Parathyroid adenoma (tissue), 2 donors: Measurements from ENCODE around the gene MAD1L1.

ENCODE experiments used
- H2AFZ ChIP-seq: fragments of 300-600 bp; sonication (generic); one replicate; pipeline ENCODE4 v1.7.0; 2017; ENCODE audit warnings: antibody characterized with exemption, mild to moderate bottlenecking
- H3K27ac ChIP-seq: fragments of 300-600 bp; sonication (generic); one replicate; pipeline ENCODE4 v1.7.0; 2017
- H3K27me3 ChIP-seq: fragments of 300-600 bp; sonication (generic); one replicate; pipeline ENCODE4 v1.7.0; 2017; ENCODE audit warnings: low read length; ENCODE audit not compliant: control insufficient read depth, insufficient read depth
- H3K36me3 ChIP-seq: fragments of 300-600 bp; sonication (generic); one replicate; pipeline ENCODE4 v1.7.0; 2017; ENCODE audit warnings: low read length; ENCODE audit not compliant: control insufficient read depth, insufficient read depth
- H3K4me1 ChIP-seq: fragments of 300-600 bp; sonication (generic); one replicate; pipeline ENCODE4 v1.7.0; 2017; ENCODE audit warnings: control low read depth
- H3K4me2 ChIP-seq: fragments of 300-600 bp; sonication (generic); one replicate; pipeline ENCODE4 v1.7.0; 2017; ENCODE audit warnings: low read length
- H3K4me3 ChIP-seq: fragments of 300-600 bp; sonication (generic); one replicate; pipeline ENCODE4 v1.7.0; 2017; ENCODE audit warnings: low read depth, low read length
- H3K79me2 ChIP-seq: fragments of 300-600 bp; sonication (generic); one replicate; pipeline ENCODE4 v1.7.0; 2017; ENCODE audit warnings: control low read depth
- H3K9ac ChIP-seq: fragments of 300-600 bp; sonication (generic); one replicate; pipeline ENCODE4 v1.7.0; 2017; ENCODE audit warnings: mild to moderate bottlenecking
- H3K9me3 ChIP-seq: fragments of 300-600 bp; sonication (generic); one replicate; pipeline ENCODE4 v1.7.0; 2017; ENCODE audit warnings: low read length; ENCODE audit not compliant: control insufficient read depth
- TF ChIP-seq, protein P1 (sequence below): fragments of 300-600 bp; sonication (generic); IDR thresholded peaks from one replicate; pipeline ENCODE4 v1.7.0; 2017; ENCODE audit warnings: antibody characterized with exemption, mild to moderate bottlenecking
- donor health status: primary hyperparathyroidism.

The MAD1L1 gene

DNA sequence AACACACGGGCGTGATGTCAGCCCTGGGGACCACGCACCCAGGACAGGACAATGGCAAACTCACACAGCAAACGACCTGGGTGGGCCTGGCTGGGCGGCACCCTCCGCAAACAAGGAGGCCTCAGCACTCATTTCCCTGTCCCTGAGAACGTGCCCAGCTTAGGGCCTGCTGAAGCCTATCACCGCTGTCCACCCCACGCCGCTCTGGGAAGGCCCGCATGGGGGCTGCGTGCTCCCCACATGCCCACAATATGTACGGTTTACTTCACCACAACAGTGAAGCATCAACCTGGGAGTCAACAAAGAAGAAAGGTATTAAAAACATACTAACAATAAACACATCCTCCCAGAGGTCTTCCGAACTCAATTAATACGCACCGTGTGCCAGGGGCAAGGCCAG is 12.2 kb downstream of the MAD1L1 start:
- Histone ChIP-seq H3K36me3 (peaks cover 2% of the 10 kb centered on the region), H3K9ac (no peak overlapping the region), H3K27me3 (no peaks in the 10 kb centered on the region), H3K4me3 (no peak overlapping the region), H3K9me3 (no peaks in the 10 kb centered on the region), H3K27ac (no peak overlapping the region), H3K4me1 (no peaks in the 10 kb centered on the region), H3K79me2 (peaks cover 3% of the 10 kb centered on the region), H3K4me2 (no peak overlapping the region), H2AFZ (no peak overlapping the region)
- TF ChIP-seq, protein P1, sequence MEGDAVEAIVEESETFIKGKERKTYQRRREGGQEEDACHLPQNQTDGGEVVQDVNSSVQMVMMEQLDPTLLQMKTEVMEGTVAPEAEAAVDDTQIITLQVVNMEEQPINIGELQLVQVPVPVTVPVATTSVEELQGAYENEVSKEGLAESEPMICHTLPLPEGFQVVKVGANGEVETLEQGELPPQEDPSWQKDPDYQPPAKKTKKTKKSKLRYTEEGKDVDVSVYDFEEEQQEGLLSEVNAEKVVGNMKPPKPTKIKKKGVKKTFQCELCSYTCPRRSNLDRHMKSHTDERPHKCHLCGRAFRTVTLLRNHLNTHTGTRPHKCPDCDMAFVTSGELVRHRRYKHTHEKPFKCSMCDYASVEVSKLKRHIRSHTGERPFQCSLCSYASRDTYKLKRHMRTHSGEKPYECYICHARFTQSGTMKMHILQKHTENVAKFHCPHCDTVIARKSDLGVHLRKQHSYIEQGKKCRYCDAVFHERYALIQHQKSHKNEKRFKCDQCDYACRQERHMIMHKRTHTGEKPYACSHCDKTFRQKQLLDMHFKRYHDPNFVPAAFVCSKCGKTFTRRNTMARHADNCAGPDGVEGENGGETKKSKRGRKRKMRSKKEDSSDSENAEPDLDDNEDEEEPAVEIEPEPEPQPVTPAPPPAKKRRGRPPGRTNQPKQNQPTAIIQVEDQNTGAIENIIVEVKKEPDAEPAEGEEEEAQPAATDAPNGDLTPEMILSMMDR: no peak

GRCh38 chr7:2220030-2220429 is 12.7 kb downstream of the MAD1L1 start:
- TF ChIP-seq, protein P1: no peak
- no peak overlapping the region for H3K4me3 ChIP-seq
- H3K79me2 ChIP-seq: peaks cover 3% of the 10 kb centered on the region
- no peak overlapping the region for H2AFZ ChIP-seq
- no peaks in the 10 kb centered on the region for H3K27me3 ChIP-seq
- no peaks in the 10 kb centered on the region for H3K4me1 ChIP-seq
- no peak overlapping the region for H3K9ac ChIP-seq
- H3K27ac ChIP-seq: no peak overlapping the region
- peaks cover 2% of the 10 kb centered on the region for H3K36me3 ChIP-seq
- H3K9me3 ChIP-seq: no peaks in the 10 kb centered on the region
- no peak overlapping the region for H3K4me2 ChIP-seq

DNA sequence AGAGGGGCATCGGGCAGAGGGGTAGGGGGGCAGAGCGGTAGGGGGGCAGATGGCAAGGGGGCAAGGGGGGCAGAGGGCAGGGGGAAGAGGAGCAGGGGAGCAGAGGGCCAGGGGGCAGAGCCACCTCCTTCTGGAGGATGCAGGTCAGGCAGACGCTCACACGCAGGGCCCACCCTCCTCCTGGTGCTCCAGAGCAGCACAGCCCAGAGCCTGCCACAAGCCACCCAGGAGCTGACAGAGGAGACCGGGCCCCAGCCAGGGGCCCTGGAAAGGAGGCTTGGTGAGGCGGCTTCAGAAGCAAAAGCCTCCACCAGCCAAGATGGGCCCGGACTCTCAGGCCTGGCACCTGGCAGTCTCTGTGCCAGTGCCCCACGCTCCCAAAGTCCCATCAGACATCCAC is 13.1 kb downstream of the MAD1L1 start:
- H2AFZ ChIP-seq: no peak overlapping the region
- no peak overlapping the region for H3K27ac ChIP-seq
- H3K4me1 ChIP-seq: no peaks in the 10 kb centered on the region
- no peaks in the 10 kb centered on the region for H3K9me3 ChIP-seq
- H3K27me3 ChIP-seq: no peaks in the 10 kb centered on the region
- no peak overlapping the region for H3K4me3 ChIP-seq
- H3K4me2 ChIP-seq: no peak overlapping the region
- H3K9ac ChIP-seq: no peak overlapping the region
- H3K36me3 ChIP-seq: peaks cover 2% of the 10 kb centered on the region
- TF ChIP-seq, protein P1: no peak
- peaks cover 3% of the 10 kb centered on the region for H3K79me2 ChIP-seq

GRCh38 chr7:2219136-2219535 is 13.6 kb downstream of the MAD1L1 start:
- no peak overlapping the region for H3K4me3 ChIP-seq
- no peak overlapping the region for H2AFZ ChIP-seq
- no peaks in the 10 kb centered on the region for H3K9me3 ChIP-seq
- H3K4me1 ChIP-seq: no peaks in the 10 kb centered on the region
- no peak overlapping the region for H3K9ac ChIP-seq
- no peaks in the 10 kb centered on the region for H3K27me3 ChIP-seq
- H3K4me2 ChIP-seq: no peak overlapping the region
- H3K79me2 ChIP-seq: peaks cover under 1% of the 10 kb centered on the region
- no peak overlapping the region for H3K27ac ChIP-seq
- TF ChIP-seq, protein P1: no peak
- H3K36me3 ChIP-seq: peaks cover 2% of the 10 kb centered on the region

DNA sequence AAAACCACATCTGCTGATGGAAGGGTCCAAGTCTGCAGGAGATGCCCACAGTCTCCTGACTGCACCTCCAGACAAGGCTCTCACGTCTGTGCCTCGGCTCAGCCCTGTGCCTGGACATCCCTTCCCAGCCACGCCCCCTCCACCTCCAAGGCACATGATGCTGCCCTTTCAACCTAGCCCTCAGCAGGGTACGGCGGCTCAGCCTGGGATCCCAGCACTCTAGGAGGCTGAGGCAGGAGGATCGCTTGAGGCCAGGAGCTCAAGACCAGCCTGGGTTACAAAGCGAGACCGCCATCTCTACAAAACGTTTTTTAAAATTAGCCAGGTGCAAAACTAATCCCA is 14.3 kb downstream of the MAD1L1 start:
- Histone ChIP-seq H3K4me1 (no peaks in the 10 kb centered on the region), H3K4me2 (no peak overlapping the region), H3K27ac (no peak overlapping the region), H3K27me3 (no peaks in the 10 kb centered on the region), H3K9ac (no peak overlapping the region), H3K36me3 (peaks cover 2% of the 10 kb centered on the region), H2AFZ (no peak overlapping the region), H3K9me3 (no peaks in the 10 kb centered on the region), H3K4me3 (no peak overlapping the region), H3K79me2 (no peaks in the 10 kb centered on the region)
- TF ChIP-seq, protein P1: no peak
